K562 (cell line): ENCODE measurements around the gene PCSK6. TPM values are rescaled to one million over a fixed set of nuclear protein-coding genes. Genes with fewer than 3 reads are reported as not detected.
"Not testable (repeated sequence)": the region's sequence is repeated elsewhere in the genome, so short reads cannot be mapped to it uniquely, and the experiment has no call there.

Experiments used
- ATF7 ChIP-seq: fragments of 450-650 bp; IDR thresholded peaks from 2 replicates; pipeline ENCODE4 v1.7.1; 2014; ENCODE audit warnings: mild to moderate bottlenecking, moderate library complexity
- BCL6 ChIP-seq: fragments of 250-450 bp; sonication (Bioruptor Pico); IDR thresholded peaks from 2 replicates; pipeline ENCODE4 v1.4.0; 2020
- CBX1 ChIP-seq: sonication (generic); IDR thresholded peaks from 2 replicates; pipeline ENCODE4 v1.6.1; 2016; ENCODE audit warnings: antibody characterized with exemption, low read depth, mild to moderate bottlenecking
- EP400 ChIP-seq: fragments of 450-650 bp; IDR thresholded peaks from 2 replicates; pipeline ENCODE4 v1.6.1; 2017; ENCODE audit warnings: antibody characterized with exemption, mild to moderate bottlenecking, moderate library complexity
- FOXA3 ChIP-seq, 2 experiments: fragments of 450-650 bp in 1 of 2; sonication (generic) in 1 of 2; formaldehyde crosslinking; IDR thresholded peaks in 1 of 2; conservative IDR thresholded peaks in 1 of 2; 2 replicates each; pipeline versions ENCODE4 v1.4.0 to v1.8.0; 2020 to 2022; ENCODE audit warnings: mild to moderate bottlenecking in 2 of 2, missing genetic modification reagents in 1 of 2
- FOXK2 ChIP-seq, 2 experiments: fragments of 450-650 bp; IDR thresholded peaks in 1 of 2; conservative IDR thresholded peaks in 1 of 2; 2 replicates each; pipeline ENCODE4 v1.6.1; 2016; ENCODE audit warnings: low read depth in 2 of 2, mild to moderate bottlenecking in 1 of 2
- FOXP4 ChIP-seq: sonication (generic); formaldehyde crosslinking; IDR thresholded peaks from 2 replicates; pipeline ENCODE4 v1.8.0; 2022; ENCODE audit warnings: mild to moderate bottlenecking, missing genetic modification reagents, borderline replicate concordance
- HCFC1 ChIP-seq: IDR thresholded peaks from 2 replicates; pipeline ENCODE4 v1.6.1; 2012; ENCODE audit warnings: low read depth, low read length, improper control_type of control experiment
- HOXB6 ChIP-seq: fragments of 250-450 bp; sonication (Bioruptor Pico); IDR thresholded peaks from 2 replicates; pipeline ENCODE4 v1.5.1; 2022; ENCODE audit warnings: mild to moderate bottlenecking, borderline replicate concordance
- ID3 ChIP-seq, 2 experiments: fragments of 250-450 bp in 1 of 2; fragments of 450-650 bp in 1 of 2; sonication (Bioruptor Pico) in 1 of 2; IDR thresholded peaks; 2 replicates each; pipeline versions ENCODE4 v1.6.1 to v1.8.0; 2016 to 2021; ENCODE audit warnings: mild to moderate bottlenecking in 2 of 2, moderate library complexity in 2 of 2, missing compliant biosample characterization in 1 of 2, missing genetic modification characterization in 1 of 2
- NFATC3 ChIP-seq: fragments of 450-650 bp; IDR thresholded peaks from 2 replicates; pipeline ENCODE4 v1.6.1; 2017; ENCODE audit warnings: mild to moderate bottlenecking
- OTX1 ChIP-seq: fragments of 450-650 bp; formaldehyde crosslinking; IDR thresholded peaks from 2 replicates; pipeline ENCODE4 v1.4.0; 2022; ENCODE audit warnings: mild to moderate bottlenecking
- POLR2B ChIP-seq: fragments of 450-650 bp; IDR thresholded peaks from 2 replicates; pipeline ENCODE4 v1.6.1; 2018; ENCODE audit warnings: low read depth; ENCODE audit not compliant: partially characterized antibody
- RAD21 ChIP-seq, 2 experiments: fragments of 250-450 bp in 1 of 2; fragments of 450-650 bp in 1 of 2; sonication (Bioruptor Pico) in 1 of 2; formaldehyde crosslinking in 1 of 2; IDR thresholded peaks in 1 of 2; conservative IDR thresholded peaks in 1 of 2; 2 replicates each; pipeline versions ENCODE4 v1.4.0 to v1.8.0; 2020 to 2022; ENCODE audit warnings: mild to moderate bottlenecking in 2 of 2, moderate library complexity in 1 of 2
- RBBP5 ChIP-seq: fragments of 200-600 bp; sonication (generic); IDR thresholded peaks from 2 replicates; pipeline ENCODE4 v1.6.1; 2012; ENCODE audit warnings: borderline replicate concordance, mild to moderate bottlenecking, low read length, control low read depth, inconsistent platforms; ENCODE audit not compliant: insufficient read depth, poor library complexity, severe bottlenecking
- SMAD4 ChIP-seq: fragments of 250-450 bp; sonication (Bioruptor Pico); conservative IDR thresholded peaks from 2 replicates; pipeline ENCODE4 v1.8.0; 2021; ENCODE audit warnings: inconsistent platforms, mild to moderate bottlenecking, moderate library complexity
- TAF1 ChIP-seq: IDR thresholded peaks from 2 replicates; pipeline ENCODE4 v1.6.1; 2011; ENCODE audit warnings: mild to moderate bottlenecking, low read length, moderate library complexity; ENCODE audit not compliant: insufficient read depth, control insufficient read depth, severe bottlenecking; ENCODE audit errors: extremely low read depth
- ZNF175 ChIP-seq: fragments of 200-800 bp; sonication (Bioruptor generic); IDR thresholded peaks from 2 replicates; pipeline ENCODE4 v1.6.1; 2016; ENCODE audit warnings: low read depth, mild to moderate bottlenecking, missing genetic modification characterization, missing compliant biosample characterization
- ZNF644 ChIP-seq: fragments of 200-800 bp; sonication (Bioruptor generic); IDR thresholded peaks from 2 replicates; pipeline ENCODE4 v1.6.1; 2016; ENCODE audit warnings: low read depth, missing genetic modification characterization, missing compliant biosample characterization
- ZNF76 ChIP-seq: fragments of 250-450 bp; sonication (Bioruptor Pico); IDR thresholded peaks from 2 replicates; pipeline ENCODE4 v1.4.0; 2020; ENCODE audit warnings: mild to moderate bottlenecking, moderate library complexity, borderline replicate concordance
- polyA plus RNA-seq, 8 experiments: library from polyadenylated mRNA; depleted of rRNA in 4 of 8; stranded (reverse) in 5 of 8; unstranded in 3 of 8; fragments of >200 nt; fragmentation: Nextera tagmentation in 2 of 8; fragmentation: Illumina TruSeq in 1 of 8; extraction: Ambion mirVana in 2 of 8; extraction: Trizol in 1 of 8; gene quantifications; 2 replicates each; pipeline versions ENCODE4 v1.2.1 to v1.2.3, GENCODE V29; 2011 to 2014; ENCODE audit warnings: inconsistent platforms in 1 of 8, missing spikeins in 1 of 8
- total RNA-seq, 7 experiments: library from RNA; depleted of rRNA in 6 of 7; stranded (reverse); fragments of >200 nt in 6 of 7; fragmentation: Illumina TruSeq in 2 of 7; extraction: Trizol in 2 of 7; gene quantifications; 2 replicates each; pipeline versions ENCODE4 v1.2.1 to v1.2.3, GENCODE V29; 2011 to 2021; ENCODE audit warnings: low replicate concordance in 1 of 7
- TF ChIP-seq, protein P1 (sequence below), 2 experiments: fragments of 200-800 bp in 1 of 2; sonication (Bioruptor generic) in 1 of 2; sonication (generic) in 1 of 2; formaldehyde crosslinking in 1 of 2; IDR thresholded peaks in 1 of 2; conservative IDR thresholded peaks in 1 of 2; 2 replicates each; pipeline versions ENCODE4 v1.5.0 to v1.6.1; 2016 to 2020; ENCODE audit warnings: missing compliant biosample characterization in 1 of 2, missing genetic modification characterization in 1 of 2, missing genetic modification reagents in 1 of 2

The PCSK6 gene
- total and polyA plus RNA-seq, 9 of the 15 experiments (the other 6 are each of a cell fraction or from before 2014, with no cell fraction given) = 2.2 to 32.6 (median 14.5) TPM

GRCh38 chr15:101333907-101334789 is 155.4 kb downstream of the PCSK6 start (continued):
- TF ChIP-seq FOXA3 (CRISPR knock-in tag; conservative IDR thresholded peaks at IDR 0.05 in 1 of 2, IDR thresholded peaks at IDR 0.05 in 1 of 2) (0 out of 4 replicates have a peak, but pooled peaks of 1 of the 2 experiments have one; percentile 9), POLR2B (peak; percentile 34), BCL6 (peak; percentile 74), ZNF644 (tag) (peak; percentile 97), FOXK2 (conservative IDR thresholded peaks at IDR 0.05 in 1 of 2, IDR thresholded peaks at IDR 0.05 in 1 of 2; ENCODE audit: low read depth in 2 of 2) (peak; percentile 68 to 73; a peak in 3 of 4 replicates), OTX1 (CRISPR knock-in tag) (peak; percentile 76), CBX1 (peak; percentile 98), RAD21 (CRISPR knock-in tag; conservative IDR thresholded peaks at IDR 0.05 in 1 of 2, IDR thresholded peaks at IDR 0.05 in 1 of 2) (peak in 1 of 2 experiments; percentile 20; a peak in 1 of 4 replicates), SMAD4 (peak; percentile 36; the same call in 1 of the 2 replicates), NFATC3 (0 out of 2 replicates have a peak, but pooled peaks have one; percentile 67), EP400 (peak; percentile 52; the same call in 1 of the 2 replicates), FOXP4 (0 out of 2 replicates have a peak, but pooled peaks have one; percentile 64), ATF7 (peak; percentile 78), HOXB6 (CRISPR knock-in tag) (0 out of 2 replicates have a peak, but pooled peaks have one; percentile 76), ZNF76 (CRISPR knock-in tag) (0 out of 2 replicates have a peak, but pooled peaks have one; percentile 57), ID3 (tag; IDR thresholded peaks at IDR 0.05) (peak; percentile 54; the same call in 1 of the 2 replicates), TAF1 (peak; percentile 22), ZNF175 (CRISPR knock-in tag) (peak; percentile 94), HCFC1 (peak; percentile 77), RBBP5 (peak; percentile 41)
- TF ChIP-seq, protein P1, sequence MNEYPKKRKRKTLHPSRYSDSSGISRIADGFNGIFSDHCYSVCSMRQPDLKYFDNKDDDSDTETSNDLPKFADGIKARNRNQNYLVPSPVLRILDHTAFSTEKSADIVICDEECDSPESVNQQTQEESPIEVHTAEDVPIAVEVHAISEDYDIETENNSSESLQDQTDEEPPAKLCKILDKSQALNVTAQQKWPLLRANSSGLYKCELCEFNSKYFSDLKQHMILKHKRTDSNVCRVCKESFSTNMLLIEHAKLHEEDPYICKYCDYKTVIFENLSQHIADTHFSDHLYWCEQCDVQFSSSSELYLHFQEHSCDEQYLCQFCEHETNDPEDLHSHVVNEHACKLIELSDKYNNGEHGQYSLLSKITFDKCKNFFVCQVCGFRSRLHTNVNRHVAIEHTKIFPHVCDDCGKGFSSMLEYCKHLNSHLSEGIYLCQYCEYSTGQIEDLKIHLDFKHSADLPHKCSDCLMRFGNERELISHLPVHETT (CRISPR knock-in tag; conservative IDR thresholded peaks at IDR 0.05 in 1 of 2, IDR thresholded peaks at IDR 0.05 in 1 of 2) = peak in 1 of 2 experiments; percentile 97; a peak in 2 of 4 replicates
- not testable (repeated sequence) for TF ChIP-seq ID3 (CRISPR knock-in tag; IDR thresholded peaks at IDR 0.05)
